Large intestine (tissue), 3 donors: ENCODE results near the gene THSD1. TPM values are rescaled to one million over a fixed set of nuclear protein-coding genes. Genes with fewer than 3 reads are reported as not detected.
"Not testable (repeated sequence)": the region's sequence is repeated elsewhere in the genome, so short reads cannot be mapped to it uniquely, and the experiment has no call there.

Experiments
- DNase-seq, 2 donors: peaks; one replicate each; pipeline versions ENCODE4 v3.0.0 to v3.0.0-alpha.2; 2013
- H3K27ac ChIP-seq: one replicate; pipeline ENCODE4 v1.5.1; 2013; ENCODE audit warnings: low read length
- H3K27me3 ChIP-seq: 2 replicates; pipeline ENCODE4 v1.6.1; 2013; ENCODE audit warnings: low read length; ENCODE audit not compliant: control insufficient read depth, insufficient read depth
- H3K36me3 ChIP-seq: 2 replicates; pipeline ENCODE4 v1.6.1; 2013; ENCODE audit warnings: low read length; ENCODE audit not compliant: control insufficient read depth, insufficient read depth
- H3K4me1 ChIP-seq: one replicate; pipeline ENCODE4 v1.6.1; 2013; ENCODE audit warnings: low read length; ENCODE audit not compliant: control insufficient read depth, insufficient read depth
- H3K4me3 ChIP-seq: one replicate; pipeline ENCODE4 v1.5.1; 2013; ENCODE audit warnings: low read length
- H3K9me3 ChIP-seq: one replicate; pipeline ENCODE4 v1.6.1; 2013; ENCODE audit warnings: mild to moderate bottlenecking, low read depth, low read length, moderate library complexity; ENCODE audit not compliant: control insufficient read depth
- WGBS: methylation state at CpG from one replicate; pipeline ENCODE4 v1.1.5; 2013; ENCODE audit warnings: low lambda C conversion rate; ENCODE audit not compliant: insufficient coverage; 5-methylcytosine and 5-hydroxymethylcytosine counted together
- polyA plus RNA-seq: library from polyadenylated mRNA; unstranded; fragments of 120-200 nt; gene quantifications from one replicate; pipeline ENCODE4 v1.2.1, GENCODE V29; 2013

The THSD1 gene
- polyA plus RNA-seq, 1 donor: 4.9 TPM

- Histone ChIP-seq H3K9me3 (peaks cover 4% of the 10 kb centered on the region), H3K27me3 (no peaks in the 10 kb centered on the region), H3K27ac (no peak overlapping the region), H3K4me3 (no peak overlapping the region), H3K36me3 (peaks cover 31% of the 10 kb centered on the region), H3K4me1 (peaks cover 4% of the 10 kb centered on the region)
- WGBS: no CpG with 5 or more reads among the region's 1 CpG
- no peak for DNase-seq
Measured at GRCh38 chr13:52412128-52412527, 6.2 kb upstream of the THSD1 start.

GRCh38 chr13:52411629-52412028, 5.7 kb upstream of the THSD1 start:
- peaks cover 4% of the 10 kb centered on the region for H3K4me1 ChIP-seq
- peaks cover 4% of the 10 kb centered on the region for H3K9me3 ChIP-seq
- no peak overlapping the region for H3K27ac ChIP-seq
- WGBS: 17% methylated on average over 1 of the region's 4 CpGs
- no peak overlapping the region for H3K4me3 ChIP-seq
- peaks cover 29% of the 10 kb centered on the region for H3K36me3 ChIP-seq
- peak; percentile 23 to 58 for DNase-seq
- no peaks in the 10 kb centered on the region for H3K27me3 ChIP-seq

GRCh38 chr13:52408071-52408658, 2.2 kb upstream of the THSD1 start:
- H3K4me1 ChIP-seq, H3K4me3 ChIP-seq: not testable (repeated sequence)
- no CpG with 5 or more reads among the region's 33 CpGs for WGBS

GRCh38 chr13:52407436-52407835, 1.5 kb upstream of the THSD1 start:
- H3K36me3 ChIP-seq, H3K9me3 ChIP-seq, H3K27ac ChIP-seq, H3K4me3 ChIP-seq, H3K4me1 ChIP-seq, DNase-seq: not testable (repeated sequence)
- no CpG with 5 or more reads among the region's 12 CpGs for WGBS
- H3K27me3 ChIP-seq: peaks cover 21% of the 10 kb centered on the region

More at GRCh38 chr13:52408071-52408658, 2.2 kb upstream of the THSD1 start:
- DNase-seq, H3K27ac ChIP-seq, H3K9me3 ChIP-seq: not testable (repeated sequence)
- Histone ChIP-seq H3K27me3 (peaks cover 21% of the 10 kb centered on the region), H3K36me3 (peaks cover 11% of the 10 kb centered on the region)

- Histone ChIP-seq H3K4me3 (no peak overlapping the region), H3K27ac (no peak overlapping the region), H3K9me3 (peaks cover 4% of the 10 kb centered on the region), H3K36me3 (peaks cover 3% of the 10 kb centered on the region), H3K4me1 (no peaks in the 10 kb centered on the region), H3K27me3 (peaks cover 21% of the 10 kb centered on the region)
- DNase-seq: no peak
- 100% methylated on average over 2 of the region's 4 CpGs for WGBS
Measured at GRCh38 chr13:52406629-52407028, 657 bp upstream of the THSD1 start.

- Histone ChIP-seq H3K36me3 (no peaks in the 10 kb centered on the region), H3K27ac (no peak overlapping the region), H3K9me3 (peaks cover 4% of the 10 kb centered on the region), H3K27me3 (peaks cover 21% of the 10 kb centered on the region), H3K4me1 (no peaks in the 10 kb centered on the region), H3K4me3 (peak overlapping the region; percentile 33)
- no peak for DNase-seq
- 0% methylated on average over 2 of the region's 14 CpGs for WGBS
Measured at GRCh38 chr13:52405369-52405766, 604 bp downstream of the THSD1 start.

- no peaks in the 10 kb centered on the region for H3K4me1 ChIP-seq
- H3K9me3 ChIP-seq: no peaks in the 10 kb centered on the region
- no peak overlapping the region for H3K4me3 ChIP-seq
- no peaks in the 10 kb centered on the region for H3K36me3 ChIP-seq
- H3K27ac ChIP-seq: no peak overlapping the region
- DNase-seq: no peak
- H3K27me3 ChIP-seq: peaks cover 7% of the 10 kb centered on the region
- WGBS: no CpG with 5 or more reads among the region's 1 CpG
Measured at GRCh38 chr13:52399708-52400107, 6.3 kb downstream of the THSD1 start.

GRCh38 chr13:52399046-52399445, 6.9 kb downstream of the THSD1 start:
- Histone ChIP-seq H3K4me1 (no peaks in the 10 kb centered on the region), H3K36me3 (no peaks in the 10 kb centered on the region), H3K9me3 (no peaks in the 10 kb centered on the region), H3K4me3 (no peak overlapping the region), H3K27me3 (peaks cover 2% of the 10 kb centered on the region), H3K27ac (no peak overlapping the region)
- no peak for DNase-seq
- WGBS: 50% methylated on average over 1 of the region's 2 CpGs

GRCh38 chr13:52395704-52396103, 10.3 kb downstream of the THSD1 start:
- Histone ChIP-seq H3K27ac (no peak overlapping the region), H3K27me3 (no peaks in the 10 kb centered on the region), H3K36me3 (no peaks in the 10 kb centered on the region), H3K4me1 (no peaks in the 10 kb centered on the region), H3K9me3 (no peaks in the 10 kb centered on the region), H3K4me3 (no peak overlapping the region)
- DNase-seq: no peak
- WGBS: no CpG with 5 or more reads among the region's 4 CpGs

- H3K27me3 ChIP-seq: no peaks in the 10 kb centered on the region
- no peak overlapping the region for H3K27ac ChIP-seq
- no peaks in the 10 kb centered on the region for H3K4me1 ChIP-seq
- H3K9me3 ChIP-seq: no peaks in the 10 kb centered on the region
- no peak for DNase-seq
- 83% methylated on average over 1 of the region's 2 CpGs for WGBS
- H3K4me3 ChIP-seq: no peak overlapping the region
- no peaks in the 10 kb centered on the region for H3K36me3 ChIP-seq
Measured at GRCh38 chr13:52394586-52394985, 11.4 kb downstream of the THSD1 start.
